IPS-NIHi11 (cell line): ENCODE measurements around the gene MED29.

Experiments
- DNase-seq: peaks from one replicate; pipeline ENCODE4 v3.0.0; 2012; ENCODE audit warnings: mixed read lengths, low spot score

Gene MED29

GRCh38 chr19:39411832-39412099 is 20.6 kb downstream of the MED29 start:
- DNase-seq: no peak

DNA sequence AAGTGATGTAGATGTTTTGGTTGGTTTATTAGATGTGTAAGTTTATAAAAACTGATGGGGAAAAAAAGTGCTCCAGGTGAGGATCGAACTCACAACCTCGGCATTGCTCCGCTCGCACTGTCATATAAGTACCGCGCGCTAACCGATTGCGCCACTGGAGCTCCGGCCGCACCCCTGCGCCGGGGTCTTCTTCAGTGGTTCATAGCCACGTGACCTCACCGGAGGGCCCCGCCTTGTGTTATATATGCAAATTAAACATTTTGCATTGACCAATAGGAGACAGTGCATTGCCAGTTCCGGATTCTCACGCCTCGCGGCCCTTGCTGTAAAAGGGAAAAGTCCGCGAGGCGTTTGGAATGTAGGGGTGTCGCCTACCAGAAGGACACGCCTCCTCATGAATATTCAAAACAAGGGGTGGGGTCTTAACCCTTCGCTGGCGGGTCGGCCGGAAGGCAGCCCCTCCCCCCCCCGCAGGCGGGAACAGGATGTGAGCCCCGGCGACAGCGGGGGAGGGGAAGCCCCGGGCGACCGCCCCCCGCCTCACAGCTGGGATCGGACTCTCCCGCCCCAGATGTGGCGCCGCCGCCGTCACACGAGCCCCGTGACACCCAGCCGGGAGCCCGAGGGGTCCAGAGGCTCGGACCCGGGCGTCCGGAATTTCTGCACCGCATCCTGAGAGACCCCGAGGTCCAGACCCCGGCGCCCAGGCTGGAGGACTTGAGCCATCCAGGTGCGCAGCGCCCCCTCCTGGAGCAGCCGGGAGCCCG is 21.1 kb downstream of the MED29 start, which contains the start of gene PLEKHG2:
TSS of gene PLEKHG2 (plus strand) at position 570 of the 767 bp plus-strand sequence. CDS start 1,418 bp downstream, outside the sequence.
- peak; percentile 88 for DNase-seq

GRCh38 chr19:39412867-39413271 is 21.7 kb downstream of the MED29 start:
- no peak for DNase-seq

DNA sequence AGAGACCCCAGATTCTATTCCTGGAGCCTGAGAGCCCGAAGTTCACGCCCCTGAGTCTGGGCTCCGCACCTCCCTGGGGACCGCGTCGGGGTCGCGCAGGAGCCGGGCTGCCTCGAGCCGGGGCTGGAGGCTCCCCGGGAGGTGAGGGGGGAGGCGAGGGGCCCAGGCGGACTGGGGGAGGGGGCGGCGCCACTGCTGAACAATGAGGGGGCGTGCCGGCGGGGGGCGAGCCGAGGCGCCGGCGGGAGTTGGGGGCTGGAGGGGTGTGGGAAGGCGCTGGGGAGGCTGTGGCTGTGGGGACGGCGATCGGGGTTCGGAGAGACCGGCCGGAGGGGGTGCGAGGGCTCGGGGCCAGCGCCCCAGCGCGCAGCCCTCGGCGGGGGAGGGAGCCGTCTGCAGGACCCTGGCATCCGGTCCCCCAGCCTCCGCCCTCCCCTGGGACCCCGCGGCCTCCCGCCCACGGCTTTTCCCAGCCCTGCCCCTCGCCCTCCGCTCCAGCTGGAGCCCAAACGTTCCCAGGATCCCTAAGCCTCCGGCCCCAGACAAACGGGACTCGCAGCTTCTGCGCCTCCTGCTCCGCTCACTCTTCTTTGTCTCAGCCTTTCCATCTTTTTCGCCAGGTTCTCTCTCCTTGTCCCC is 22.2 kb downstream of the MED29 start:
- DNase-seq: peak; percentile 74

GRCh38 chr19:39413911-39414608 is 22.9 kb downstream of the MED29 start:
- no peak for DNase-seq

DNA sequence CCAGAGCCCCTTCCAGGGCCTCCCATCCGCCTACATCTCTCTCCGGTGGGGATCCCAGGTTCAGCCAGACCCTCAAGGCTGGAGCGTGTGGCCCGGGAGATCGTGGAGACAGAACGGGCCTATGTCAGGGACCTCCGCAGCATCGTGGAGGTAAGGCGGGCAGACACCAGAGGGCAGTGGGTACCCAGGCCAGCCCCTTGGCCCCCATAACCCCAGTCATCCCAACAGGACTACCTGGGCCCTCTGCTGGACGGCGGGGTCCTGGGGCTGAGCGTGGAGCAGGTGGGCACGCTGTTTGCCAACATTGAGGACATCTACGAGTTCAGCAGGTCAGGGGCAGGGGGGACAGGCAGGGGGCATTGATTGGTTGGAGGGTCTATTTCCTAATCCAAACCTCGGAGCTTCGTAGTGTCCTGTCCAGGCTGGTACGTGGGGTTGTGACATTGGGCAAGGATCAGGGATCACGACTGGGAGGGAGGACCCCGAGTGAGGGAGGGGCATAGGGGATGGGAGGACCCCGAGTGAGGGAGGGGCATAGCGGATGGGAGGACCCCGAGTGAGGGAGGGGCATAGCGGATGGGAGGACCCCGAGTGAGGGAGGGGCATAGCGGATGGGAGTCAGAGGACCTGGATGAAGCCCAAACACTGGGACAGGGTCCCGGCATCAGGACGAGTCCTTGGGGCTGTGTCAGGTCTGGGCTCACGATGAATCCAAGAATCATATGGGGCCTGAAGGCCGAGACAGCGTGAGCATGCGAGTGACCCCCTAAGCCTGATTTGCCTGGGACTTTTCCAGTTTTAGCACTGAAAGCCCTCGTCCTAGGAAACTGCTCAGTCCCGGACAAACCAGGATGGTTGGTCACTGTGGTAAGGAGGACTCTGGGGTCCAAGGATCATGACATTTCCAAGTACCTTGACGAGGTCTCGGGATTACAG is 24.2 kb downstream of the MED29 start:
- no peak for DNase-seq

DNA sequence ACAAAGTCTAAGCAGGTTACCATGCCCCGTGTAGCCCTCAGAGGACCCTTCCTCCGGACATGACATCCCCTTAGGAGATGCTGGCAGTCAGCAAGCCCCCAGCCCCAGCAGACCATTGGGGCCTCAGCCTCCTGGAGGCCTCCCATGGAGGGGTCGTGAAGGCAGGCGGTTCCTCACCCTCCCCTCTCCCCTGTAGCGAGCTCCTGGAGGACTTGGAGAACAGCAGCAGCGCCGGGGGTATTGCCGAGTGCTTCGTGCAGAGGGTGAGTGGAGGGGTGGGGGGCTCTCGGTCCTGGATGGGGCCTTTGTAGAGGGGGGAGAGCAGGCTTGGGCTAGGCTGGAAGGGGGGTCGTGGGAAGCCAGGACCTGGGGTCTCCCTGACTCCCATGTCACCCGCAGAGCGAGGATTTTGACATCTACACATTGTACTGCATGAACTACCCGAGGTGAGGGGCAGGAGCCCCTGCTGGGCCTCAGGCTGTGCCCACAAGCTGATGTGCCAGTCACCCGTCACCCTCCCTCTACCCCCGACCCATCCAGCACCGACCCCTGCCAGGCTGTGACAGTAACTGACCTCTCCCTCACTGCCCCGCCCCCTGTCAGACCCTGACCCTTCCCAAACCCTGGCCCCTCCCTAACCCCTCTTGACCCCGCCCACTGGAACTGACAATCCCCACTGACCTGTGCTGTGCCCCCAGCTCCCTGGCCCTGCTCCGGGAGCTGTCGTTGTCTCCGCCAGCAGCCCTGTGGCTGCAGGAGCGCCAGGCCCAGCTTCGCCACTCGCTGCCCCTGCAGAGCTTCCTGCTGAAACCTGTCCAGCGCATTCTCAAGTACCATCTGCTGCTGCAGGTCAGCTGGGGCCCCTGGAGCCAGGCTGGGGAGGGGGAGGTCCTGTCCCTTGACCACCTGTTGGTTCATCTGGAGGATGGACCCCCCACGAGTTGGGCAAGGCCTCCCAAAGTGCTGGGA is 25.3 kb downstream of the MED29 start:
- DNase-seq: peak; percentile 56

DNA sequence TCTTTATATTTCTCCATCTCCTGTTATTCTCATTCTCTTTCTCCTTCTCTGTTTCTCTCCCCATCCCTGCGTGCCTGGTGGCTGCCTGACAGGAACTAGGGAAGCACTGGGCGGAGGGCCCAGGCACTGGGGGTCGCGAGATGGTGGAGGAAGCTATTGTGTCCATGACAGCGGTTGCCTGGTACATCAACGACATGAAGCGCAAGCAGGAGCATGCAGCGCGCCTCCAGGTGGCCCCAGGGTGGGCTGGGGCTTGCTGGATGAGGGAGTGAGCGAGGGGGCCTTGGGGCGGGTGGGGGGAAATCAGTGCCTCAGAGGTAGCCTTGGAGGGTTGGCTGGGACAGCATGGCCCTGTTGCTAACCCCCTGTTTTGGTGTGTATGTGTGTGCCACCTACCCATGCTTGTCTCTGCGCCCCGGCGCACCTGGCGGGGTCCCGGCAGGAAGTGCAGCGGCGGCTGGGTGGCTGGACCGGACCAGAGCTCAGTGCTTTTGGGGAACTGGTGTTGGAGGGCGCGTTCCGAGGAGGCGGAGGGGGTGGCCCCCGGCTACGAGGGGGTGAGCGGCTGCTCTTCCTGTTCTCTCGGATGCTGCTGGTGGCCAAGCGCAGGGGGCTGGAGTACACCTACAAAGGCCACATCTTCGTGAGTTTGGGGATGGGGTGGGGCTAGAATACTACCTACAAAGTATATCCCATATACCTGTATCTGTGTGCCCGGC is 26.4 kb downstream of the MED29 start:
- DNase-seq: no peak

GRCh38 chr19:39419003-39419402 is 27.8 kb downstream of the MED29 start:
- no peak for DNase-seq

DNA sequence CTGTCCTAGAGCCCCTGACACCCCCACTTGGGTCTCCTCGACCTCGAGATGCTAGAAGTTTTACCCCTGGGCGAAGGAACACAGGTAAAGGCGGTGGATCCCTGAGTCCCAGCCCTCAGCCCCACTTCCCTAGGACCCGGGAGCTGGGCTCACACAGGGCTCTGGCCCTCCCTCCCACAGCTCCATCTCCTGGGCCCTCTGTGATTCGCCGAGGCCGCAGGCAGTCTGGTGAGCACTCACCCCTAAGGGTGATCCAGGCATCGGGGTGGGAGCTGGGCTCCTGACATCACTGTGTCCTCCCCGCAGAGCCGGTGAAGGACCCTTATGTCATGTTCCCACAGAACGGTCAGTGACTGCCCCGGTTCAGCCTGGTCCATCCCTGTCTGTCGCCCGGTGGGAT is 29.6 kb downstream of the MED29 start:
- no peak for DNase-seq

GRCh38 chr19:39422020-39422419 is 30.8 kb downstream of the MED29 start:
- no peak for DNase-seq

DNA sequence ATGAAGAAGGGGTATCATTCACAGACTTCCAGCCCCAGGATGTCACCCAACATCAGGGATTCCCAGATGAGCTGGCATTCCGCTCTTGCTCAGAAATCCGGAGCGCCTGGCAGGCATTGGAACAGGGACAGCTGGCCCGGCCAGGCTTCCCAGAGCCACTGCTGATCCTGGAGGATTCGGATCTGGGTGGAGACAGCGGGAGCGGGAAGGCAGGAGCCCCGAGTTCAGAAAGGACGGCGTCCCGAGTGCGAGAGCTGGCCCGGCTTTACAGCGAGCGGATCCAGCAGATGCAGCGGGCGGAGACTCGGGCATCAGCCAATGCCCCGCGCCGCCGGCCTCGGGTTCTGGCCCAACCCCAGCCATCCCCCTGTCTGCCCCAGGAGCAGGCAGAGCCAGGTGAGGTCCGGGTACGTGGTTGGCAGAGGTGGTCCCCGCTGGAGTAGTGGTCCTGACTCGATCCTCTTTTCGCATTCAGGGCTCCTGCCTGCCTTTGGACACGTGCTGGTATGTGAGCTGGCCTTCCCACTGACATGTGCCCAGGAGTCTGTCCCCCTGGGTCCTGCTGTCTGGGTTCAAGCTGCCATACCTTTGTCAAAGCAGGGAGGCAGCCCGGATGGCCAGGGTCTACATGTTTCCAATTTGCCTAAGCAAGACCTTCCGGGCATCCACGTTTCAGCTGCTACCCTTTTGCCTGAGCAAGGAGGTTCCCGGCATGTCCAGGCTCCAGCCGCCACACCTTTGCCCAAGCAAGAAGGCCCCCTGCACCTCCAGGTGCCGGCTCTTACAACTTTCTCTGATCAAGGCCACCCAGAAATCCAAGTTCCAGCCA is 32.3 kb downstream of the MED29 start:
- no peak for DNase-seq

GRCh38 chr19:39424934-39425333 is 33.8 kb downstream of the MED29 start:
- no peak for DNase-seq

DNA sequence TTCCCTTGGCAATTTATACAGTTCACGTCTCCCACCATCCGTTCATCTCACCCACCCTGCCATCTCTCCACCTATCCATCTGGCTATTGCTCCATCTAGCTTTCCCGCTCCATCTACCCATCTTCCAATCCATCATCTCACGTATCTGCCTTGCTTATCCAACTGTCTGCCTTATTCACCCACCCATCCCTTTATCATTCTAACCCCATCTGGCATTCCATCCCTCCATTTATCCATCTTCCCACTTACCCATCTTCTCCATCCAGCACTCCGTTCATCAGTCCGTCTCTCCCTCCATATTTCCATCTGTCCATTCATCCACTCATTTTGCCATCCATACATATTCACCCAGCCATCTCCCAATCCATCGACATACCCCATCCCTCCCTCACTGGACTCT is 34.6 kb downstream of the MED29 start:
- DNase-seq: no peak

- DNase-seq: no peak
Observed at GRCh38 chr19:39426170-39426569, 35.0 kb downstream of the MED29 start.

DNA sequence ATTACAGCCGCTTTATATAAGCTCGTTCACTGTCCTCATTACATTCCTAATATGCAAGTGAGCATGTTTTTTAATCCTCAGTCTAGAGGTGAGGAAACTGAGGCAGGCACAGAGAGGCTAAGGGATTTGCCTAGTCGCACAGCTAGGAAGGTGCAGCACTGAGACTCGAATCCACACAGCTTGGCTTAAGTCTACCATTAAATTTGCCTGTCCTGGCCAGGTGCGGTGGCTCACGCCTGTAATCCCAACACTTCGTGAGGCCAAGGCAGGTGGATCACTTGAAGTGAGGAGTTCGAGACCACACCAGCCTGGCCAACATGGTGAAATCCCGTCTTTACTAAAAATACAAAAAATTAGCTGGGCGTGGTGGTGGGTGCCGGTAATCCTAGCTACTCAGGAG is 36.5 kb downstream of the MED29 start:
- DNase-seq: no peak

GRCh38 chr19:39428283-39429112 is 37.3 kb downstream of the MED29 start:
- peak; percentile 84 for DNase-seq
